Astrocyte of the spinal cord (primary cell): ENCODE data around the gene ZFPM1.

Experiments
- DNase-seq: peaks from one replicate; pipeline ENCODE4 v3.0.0; 2011; ENCODE audit warnings: low read depth, low spot score
- H3K4me3 ChIP-seq: 2 replicates; pipeline ENCODE4 v1.5.1; 2011; ENCODE audit warnings: low read depth, mild to moderate bottlenecking, low read length, moderate library complexity
- in situ Hi-C: cut with HindIII; loops from 2 replicates; pipeline ENCODE4 v1.10.0; 2017; ENCODE audit warnings: low sequenced_read_pairs
- TF ChIP-seq, protein P1 (sequence below): IDR thresholded peaks from 2 replicates; pipeline ENCODE4 v1.5.1; 2012; ENCODE audit warnings: low read depth, mild to moderate bottlenecking, low read length, inconsistent platforms

ZFPM1 gene

DNA sequence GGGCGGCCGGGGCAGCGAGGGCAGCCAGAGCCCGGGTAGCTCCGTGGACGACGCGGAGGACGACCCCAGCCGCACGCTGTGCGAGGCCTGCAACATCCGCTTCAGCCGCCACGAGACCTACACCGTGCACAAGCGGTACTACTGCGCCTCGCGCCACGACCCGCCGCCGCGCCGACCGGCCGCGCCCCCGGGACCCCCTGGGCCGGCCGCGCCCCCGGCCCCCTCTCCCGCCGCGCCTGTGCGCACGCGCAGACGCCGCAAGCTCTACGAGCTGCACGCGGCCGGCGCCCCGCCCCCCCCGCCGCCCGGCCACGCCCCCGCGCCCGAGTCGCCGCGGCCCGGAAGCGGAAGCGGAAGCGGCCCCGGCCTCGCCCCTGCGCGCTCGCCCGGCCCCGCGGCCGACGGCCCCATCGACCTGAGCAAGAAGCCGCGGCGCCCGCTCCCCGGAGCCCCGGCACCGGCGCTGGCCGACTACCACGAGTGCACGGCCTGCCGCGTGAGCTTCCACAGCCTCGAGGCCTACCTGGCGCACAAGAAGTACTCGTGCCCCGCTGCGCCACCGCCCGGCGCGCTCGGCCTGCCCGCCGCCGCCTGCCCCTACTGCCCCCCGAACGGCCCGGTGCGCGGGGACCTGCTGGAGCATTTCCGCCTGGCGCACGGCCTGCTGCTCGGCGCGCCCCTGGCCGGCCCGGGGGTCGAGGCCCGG lies 81.0 kb downstream of the ZFPM1 start:
- peak overlapping the region; percentile 41 for H3K4me3 ChIP-seq
- in situ Hi-C loops: no loop called here
- TF ChIP-seq, protein P1, sequence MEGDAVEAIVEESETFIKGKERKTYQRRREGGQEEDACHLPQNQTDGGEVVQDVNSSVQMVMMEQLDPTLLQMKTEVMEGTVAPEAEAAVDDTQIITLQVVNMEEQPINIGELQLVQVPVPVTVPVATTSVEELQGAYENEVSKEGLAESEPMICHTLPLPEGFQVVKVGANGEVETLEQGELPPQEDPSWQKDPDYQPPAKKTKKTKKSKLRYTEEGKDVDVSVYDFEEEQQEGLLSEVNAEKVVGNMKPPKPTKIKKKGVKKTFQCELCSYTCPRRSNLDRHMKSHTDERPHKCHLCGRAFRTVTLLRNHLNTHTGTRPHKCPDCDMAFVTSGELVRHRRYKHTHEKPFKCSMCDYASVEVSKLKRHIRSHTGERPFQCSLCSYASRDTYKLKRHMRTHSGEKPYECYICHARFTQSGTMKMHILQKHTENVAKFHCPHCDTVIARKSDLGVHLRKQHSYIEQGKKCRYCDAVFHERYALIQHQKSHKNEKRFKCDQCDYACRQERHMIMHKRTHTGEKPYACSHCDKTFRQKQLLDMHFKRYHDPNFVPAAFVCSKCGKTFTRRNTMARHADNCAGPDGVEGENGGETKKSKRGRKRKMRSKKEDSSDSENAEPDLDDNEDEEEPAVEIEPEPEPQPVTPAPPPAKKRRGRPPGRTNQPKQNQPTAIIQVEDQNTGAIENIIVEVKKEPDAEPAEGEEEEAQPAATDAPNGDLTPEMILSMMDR: no peak
- peak; percentile 38 for DNase-seq

DNA sequence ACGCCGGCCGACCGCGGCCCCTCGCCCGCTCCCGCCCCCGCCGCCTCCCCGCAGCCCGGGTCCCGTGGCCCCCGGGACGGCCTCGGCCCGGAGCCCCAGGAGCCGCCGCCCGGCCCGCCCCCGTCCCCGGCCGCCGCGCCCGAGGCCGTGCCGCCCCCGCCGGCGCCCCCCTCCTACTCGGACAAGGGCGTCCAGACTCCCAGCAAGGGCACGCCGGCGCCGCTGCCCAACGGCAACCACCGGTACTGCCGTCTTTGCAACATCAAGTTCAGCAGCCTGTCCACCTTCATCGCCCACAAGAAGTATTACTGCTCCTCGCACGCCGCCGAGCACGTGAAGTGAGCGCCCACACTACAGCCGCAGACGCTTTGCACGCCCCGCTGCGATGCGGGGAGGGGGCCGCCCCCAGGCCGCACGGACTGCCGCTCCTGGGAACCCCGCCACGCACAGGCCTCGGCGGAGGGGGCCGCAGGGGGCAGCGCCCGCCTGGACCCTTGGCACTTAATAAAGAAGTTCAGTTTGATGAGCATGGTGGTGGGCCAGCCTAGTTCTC lies 81.6 kb downstream of the ZFPM1 start:
- peak; percentile 33 for DNase-seq
- in situ Hi-C loops: no loop called here
- TF ChIP-seq, protein P1: no peak
- peak overlapping the region; percentile 41 for H3K4me3 ChIP-seq

DNA sequence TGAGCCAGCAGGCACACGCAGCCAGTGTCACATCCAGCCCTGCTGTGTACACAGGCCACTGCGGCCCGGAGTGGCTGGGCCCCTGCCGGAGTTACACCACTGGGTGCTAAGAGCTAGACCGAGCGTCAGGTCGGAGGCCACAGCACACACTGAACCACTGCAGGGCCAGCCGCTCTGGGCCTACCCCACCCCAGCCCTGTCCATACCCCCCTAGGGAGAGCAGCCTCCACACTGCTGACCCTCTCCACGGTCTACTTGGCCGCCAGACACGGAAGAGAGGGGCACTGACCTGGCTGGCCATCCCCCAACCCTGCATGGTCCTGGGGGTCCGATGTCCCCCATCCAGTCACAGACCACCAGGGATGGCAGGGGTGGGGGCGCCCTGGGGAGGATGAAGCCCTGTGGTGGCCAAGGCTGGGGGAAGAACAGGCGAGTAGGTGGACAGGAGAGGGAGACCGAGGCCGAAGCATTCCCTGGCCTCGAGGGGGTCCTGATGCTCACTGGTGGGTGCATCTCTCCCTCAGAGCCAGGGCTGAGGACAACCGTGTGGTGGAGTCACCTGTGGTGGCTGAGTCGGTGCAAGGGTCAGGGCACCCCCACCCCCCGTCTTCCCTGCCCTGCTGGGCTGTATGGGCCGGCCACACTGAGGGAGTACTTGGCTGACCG lies 82.2 kb downstream of the ZFPM1 start:
- TF ChIP-seq, protein P1: no peak
- DNase-seq: no peak

DNA sequence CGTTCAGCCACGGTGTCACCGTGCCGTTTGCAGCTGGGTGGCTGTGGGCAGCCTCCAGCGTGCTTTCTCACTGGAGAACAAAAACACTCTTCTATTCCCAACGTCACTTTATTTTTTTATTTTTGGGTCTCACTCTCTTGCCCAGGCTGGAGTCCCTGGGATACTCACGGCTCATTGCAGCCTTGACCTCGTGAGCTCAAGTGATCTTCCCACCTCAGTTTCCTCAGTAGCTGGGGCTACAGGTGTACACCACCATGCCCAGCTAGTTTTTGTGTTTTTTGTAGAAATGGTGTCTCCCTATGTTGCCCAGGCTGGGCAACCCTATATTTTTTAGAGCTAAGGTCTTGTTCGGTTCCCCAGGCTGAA lies 82.8 kb downstream of the ZFPM1 start:
- H3K4me3 ChIP-seq: no peak overlapping the region
- in situ Hi-C loops: no loop called here
- no peak for DNase-seq
- TF ChIP-seq, protein P1: no peak

More for the DNA sequence above, 82.2 kb downstream of the ZFPM1 start:
- in situ Hi-C loops: no loop called here
- H3K4me3 ChIP-seq: peak overlapping the region; percentile 34

DNA sequence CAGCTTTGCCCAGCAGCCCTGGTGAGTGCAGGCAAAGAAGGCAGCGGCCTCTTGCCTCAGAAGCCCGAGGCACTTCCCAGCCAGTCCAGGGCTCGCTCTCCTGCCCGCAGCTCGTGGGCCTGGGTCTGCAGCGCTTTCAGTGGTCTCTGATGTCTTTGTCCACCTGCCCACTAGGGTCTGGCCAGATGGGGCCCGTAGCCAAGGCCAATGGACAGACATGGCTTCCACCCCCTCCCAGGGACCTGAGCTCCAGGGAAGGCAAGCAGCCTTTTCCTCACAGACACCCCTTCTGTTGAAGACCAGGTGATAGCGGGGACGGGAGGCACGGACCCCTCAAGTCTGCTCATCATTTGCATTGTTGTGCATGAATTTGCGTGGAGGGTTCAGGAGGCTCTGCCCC lies 83.4 kb downstream of the ZFPM1 start:
- no peak overlapping the region for H3K4me3 ChIP-seq
- no peak for DNase-seq
- TF ChIP-seq, protein P1: no peak
- in situ Hi-C loops: no loop called here

DNA sequence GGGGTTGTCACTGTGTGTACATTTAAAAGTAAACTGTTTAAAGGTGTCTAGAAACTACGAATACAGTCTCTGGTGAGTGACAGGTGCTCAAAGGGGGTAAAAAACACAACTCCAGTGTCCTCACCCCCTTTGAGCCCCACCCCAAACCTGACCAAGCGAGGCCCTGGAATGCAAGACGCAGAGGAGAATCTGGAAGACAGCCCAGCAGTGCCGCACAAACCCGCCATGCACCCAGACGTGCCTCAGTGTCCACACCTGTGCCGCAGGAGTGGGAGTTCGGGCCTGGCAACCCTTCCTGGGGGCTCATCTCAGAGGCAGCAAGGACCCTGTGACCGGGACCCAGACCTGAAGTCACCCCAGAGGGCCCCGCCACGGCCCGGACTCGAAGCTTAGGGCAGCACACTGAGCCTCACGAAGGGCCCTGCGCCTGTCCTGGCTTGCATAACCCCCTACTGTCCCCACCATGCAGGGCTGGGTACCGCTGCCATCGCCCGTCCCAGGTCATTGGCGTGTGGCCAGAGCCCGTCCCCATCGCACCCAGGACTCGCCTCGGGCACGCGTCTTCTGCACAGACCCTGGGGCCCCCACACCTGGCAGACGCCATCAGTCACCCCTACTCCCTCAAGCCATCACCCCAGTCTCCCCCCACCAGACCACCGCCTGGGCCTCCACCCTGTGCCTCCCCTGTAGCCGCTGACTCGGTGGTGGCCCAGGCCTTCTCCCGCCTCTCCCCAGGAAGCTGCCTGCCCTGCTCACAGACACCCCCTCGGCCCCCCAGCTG lies 84.1 kb downstream of the ZFPM1 start:
- no peak overlapping the region for H3K4me3 ChIP-seq
- in situ Hi-C loops: no loop called here

More for the DNA sequence above, 84.1 kb downstream of the ZFPM1 start:
- TF ChIP-seq, protein P1: no peak
- no peak for DNase-seq
